SK-N-SH (cell line): ENCODE results near the gene ZDHHC14. TPM values are rescaled to one million over a fixed set of nuclear protein-coding genes. Genes with fewer than 3 reads are reported as not detected.

Experiments used
- CTCF ChIA-PET: fragments of 300-600, 350-600 bp; formaldehyde crosslinking; extraction: SDS; loops from one replicate; lab custom pipeline; 2021; lab: Yijun Ruan, JAX
- POLR2A ChIA-PET: fragments of 350-600 bp; sonication (Branson Sonifier 250); formaldehyde crosslinking; extraction: SDS; loops from one replicate; lab custom pipeline; 2020; ENCODE audit warnings: antibody characterized with exemption, inconsistent platforms; lab: Yijun Ruan, JAX
- DNase-seq: peaks from one replicate; pipeline ENCODE4 v3.0.0; 2012
- H2AFZ ChIP-seq: fragments of 200-600 bp; sonication (generic); 2 replicates; pipeline ENCODE4 v1.8.1; 2016; ENCODE audit warnings: antibody characterized with exemption, mild to moderate bottlenecking, low read depth
- H3F3A ChIP-seq: fragments of 200-600 bp; sonication (generic); replicated peaks from 2 replicates; pipeline ENCODE3; 2016; ENCODE audit warnings: antibody characterized with exemption, mild to moderate bottlenecking; ENCODE audit not compliant: insufficient read depth
- H3K27ac ChIP-seq, 2 experiments: fragments of 200-500 bp in 1 of 2; fragments of 200-600 bp in 1 of 2; sonication (Bioruptor generic) in 1 of 2; sonication (generic), shearing (Covaris generic) in 1 of 2; 2 replicates each; pipeline versions ENCODE4 v1.5.1 to v1.6.1; 2014 to 2016; ENCODE audit warnings: low read depth in 2 of 2, inconsistent platforms in 1 of 2, low read length in 1 of 2, mild to moderate bottlenecking in 1 of 2, mixed read lengths in 1 of 2
- H3K27me3 ChIP-seq: fragments of 200-600 bp; sonication (generic), shearing (Covaris generic); 2 replicates; pipeline ENCODE4 v1.6.1; 2016; ENCODE audit warnings: mixed run types; ENCODE audit not compliant: insufficient read depth
- H3K36me3 ChIP-seq, 2 experiments: fragments of 200-500 bp in 1 of 2; fragments of 200-600 bp in 1 of 2; sonication (Bioruptor generic) in 1 of 2; sonication (generic) in 1 of 2; replicated peaks in 1 of 2; 2 replicates each; pipeline versions ENCODE3 to v1.5.1; 2014 to 2016; ENCODE audit warnings: low read length in 1 of 2, mild to moderate bottlenecking in 1 of 2; ENCODE audit not compliant: insufficient read depth in 2 of 2, control insufficient read depth in 1 of 2
- H3K4me1 ChIP-seq, 2 experiments: fragments of 200-500 bp in 1 of 2; fragments of 200-600 bp in 1 of 2; sonication (Bioruptor generic) in 1 of 2; sonication (generic), shearing (Covaris generic) in 1 of 2; 2 replicates each; pipeline versions ENCODE4 v1.5.1 to v1.6.1; 2014 to 2016; ENCODE audit warnings: low read depth in 1 of 2, low read length in 1 of 2, mixed run types in 1 of 2; ENCODE audit not compliant: insufficient read depth in 2 of 2, control insufficient read depth in 1 of 2
- H3K4me2 ChIP-seq: fragments of 200-600 bp; sonication (generic), shearing (Covaris generic); 2 replicates; pipeline ENCODE4 v1.6.1; 2017; ENCODE audit warnings: mixed run types
- H3K4me3 ChIP-seq, 2 experiments: fragments of 200-500 bp in 1 of 2; fragments of 200-600 bp in 1 of 2; sonication (Bioruptor generic) in 1 of 2; sonication (generic), shearing (Covaris generic) in 1 of 2; 2 replicates each; pipeline versions ENCODE4 v1.5.1 to v1.8.1; 2014 to 2016; ENCODE audit warnings: low read depth in 2 of 2, inconsistent platforms in 1 of 2, low read length in 1 of 2, mild to moderate bottlenecking in 1 of 2, mixed read lengths in 1 of 2, moderate library complexity in 1 of 2
- H3K79me2 ChIP-seq: fragments of 200-600 bp; sonication (generic); 2 replicates; pipeline ENCODE4 v1.8.1; 2017; ENCODE audit warnings: mild to moderate bottlenecking; ENCODE audit not compliant: insufficient read depth
- H3K9ac ChIP-seq: fragments of 200-600 bp; sonication (generic); 2 replicates; pipeline ENCODE4 v1.6.1; 2017; ENCODE audit warnings: mixed run types
- H3K9me2 ChIP-seq: fragments of 200-600 bp; sonication (generic); 2 replicates; pipeline ENCODE4 v1.6.1; 2017; ENCODE audit warnings: mixed run types
- H3K9me3 ChIP-seq: fragments of 200-600 bp; sonication (generic); 2 replicates; pipeline ENCODE4 v1.6.1; 2017; ENCODE audit warnings: mixed run types, mild to moderate bottlenecking, moderate library complexity
- H4K20me1 ChIP-seq: fragments of 200-600 bp; sonication (generic); 2 replicates; pipeline ENCODE4 v1.6.1; 2017; ENCODE audit warnings: mild to moderate bottlenecking, mixed run types; ENCODE audit not compliant: insufficient read depth
- EZH2phosphoT487 ChIP-seq: fragments of 200-600 bp; sonication (generic); IDR thresholded peaks from 2 replicates; pipeline ENCODE4 v1.6.1; 2017; ENCODE audit warnings: low read depth, mixed run types, mild to moderate bottlenecking, antibody characterized with exemption, moderate library complexity, borderline replicate concordance
- FOSL2 ChIP-seq: IDR thresholded peaks from 2 replicates; pipeline ENCODE4 v1.4.0; 2012; ENCODE audit warnings: low read depth, mild to moderate bottlenecking, moderate library complexity, borderline replicate concordance
- FOXM1 ChIP-seq: IDR thresholded peaks from 2 replicates; pipeline ENCODE4 v1.4.0; 2012; ENCODE audit warnings: low read depth, mild to moderate bottlenecking
- GABPA ChIP-seq: IDR thresholded peaks from 2 replicates; pipeline ENCODE4 v1.4.0; 2012; ENCODE audit warnings: low read depth, mild to moderate bottlenecking
- GATA2 ChIP-seq: sonication (generic); formaldehyde crosslinking; IDR thresholded peaks from 2 replicates; pipeline ENCODE4 v1.5.0; 2020; ENCODE audit warnings: mild to moderate bottlenecking, missing genetic modification reagents
- MEF2A ChIP-seq: IDR thresholded peaks from 2 replicates; pipeline ENCODE4 v1.4.0; 2012; ENCODE audit warnings: low read depth, borderline replicate concordance
- NFIC ChIP-seq: IDR thresholded peaks from 2 replicates; pipeline ENCODE4 v1.4.0; 2012; ENCODE audit warnings: borderline replicate concordance
- NRF1 ChIP-seq: IDR thresholded peaks from 2 replicates; pipeline ENCODE4 v1.6.1; 2012; ENCODE audit warnings: low read depth, mild to moderate bottlenecking, low read length
- PBX3 ChIP-seq: IDR thresholded peaks from 2 replicates; pipeline ENCODE4; 2012
- RCOR1 ChIP-seq: fragments of 150-350 bp; IDR thresholded peaks from 2 replicates; pipeline ENCODE4 v1.6.1; 2017; ENCODE audit warnings: antibody characterized with exemption, low read length
- REST ChIP-seq: IDR thresholded peaks from 2 replicates; pipeline ENCODE4 v1.6.1; 2012; ENCODE audit warnings: mild to moderate bottlenecking, low read depth, low read length, moderate library complexity
- RXRA ChIP-seq: IDR thresholded peaks from 2 replicates; pipeline ENCODE4 v1.4.0; 2012; ENCODE audit warnings: low read depth, mild to moderate bottlenecking, borderline replicate concordance
- SIN3A ChIP-seq: IDR thresholded peaks from 2 replicates; pipeline ENCODE4 v1.6.1; 2012; ENCODE audit warnings: low read depth, mild to moderate bottlenecking, low read length, moderate library complexity, borderline replicate concordance
- SMC3 ChIP-seq: IDR thresholded peaks from 2 replicates; pipeline ENCODE4 v1.6.1; 2012; ENCODE audit warnings: low read depth, low read length, improper control_type of control experiment
- TAF1 ChIP-seq: IDR thresholded peaks from 2 replicates; pipeline ENCODE4 v1.6.1; 2012; ENCODE audit warnings: low read depth, mild to moderate bottlenecking, low read length, moderate library complexity, borderline replicate concordance
- TCF12 ChIP-seq: IDR thresholded peaks from 2 replicates; pipeline ENCODE4 v1.4.0; 2012
- TEAD4 ChIP-seq: IDR thresholded peaks from 2 replicates; pipeline ENCODE4 v1.4.0; 2012; ENCODE audit warnings: mild to moderate bottlenecking, borderline replicate concordance; ENCODE audit not compliant: insufficient read depth
- ZBTB33 ChIP-seq: IDR thresholded peaks from 2 replicates; pipeline ENCODE4 v1.4.0; 2012; ENCODE audit warnings: low read depth, borderline replicate concordance
- WGBS: methylation state at CpG from one replicate; pipeline ENCODE4 v1.1.6; 2017; ENCODE audit warnings: low lambda C conversion rate; 5-methylcytosine and 5-hydroxymethylcytosine counted together
- polyA plus RNA-seq, 3 experiments: library from polyadenylated mRNA; depleted of rRNA; stranded (reverse); fragments of >200 nt; gene quantifications; 2 replicates each; pipeline ENCODE4 v1.2.3, GENCODE V29; 2012

ZDHHC14 gene
- polyA plus RNA-seq, 1 of the 3 experiments (the other 2 are of a cell fraction): 5.4 TPM

GRCh38 chr6:157497579-157497978 is 116.6 kb downstream of the ZDHHC14 start:
- Histone ChIP-seq H4K20me1 (no peaks in the 10 kb centered on the region), H3F3A (no peaks in the 10 kb centered on the region), H3K4me3 (no peak overlapping the region), H3K27me3 (no peaks in the 10 kb centered on the region), H2AFZ (no peak overlapping the region), H3K79me2 (no peaks in the 10 kb centered on the region), H3K4me1 (no peaks in the 10 kb centered on the region), H3K9ac (no peak overlapping the region), H3K9me2 (no peaks in the 10 kb centered on the region), H3K36me3 (no peaks in the 10 kb centered on the region), H3K27ac (no peak overlapping the region), H3K4me2 (no peak overlapping the region), H3K9me3 (no peaks in the 10 kb centered on the region)
- TF ChIP-seq TEAD4 (no peak), NFIC (no peak), NRF1 (no peak), FOXM1 (no peak), SMC3 (no peak), GABPA (no peak), REST (no peak), TAF1 (no peak), FOSL2 (no peak), TCF12 (no peak), EZH2phosphoT487 (no peak)
- no peak for DNase-seq
- CTCF ChIA-PET: no interaction called here
- POLR2A ChIA-PET: no interaction called here
- WGBS: 83% methylated on average over 2 of the region's 2 CpGs

- ChIA-PET CTCF (interaction anchor here (0.6 kb wide), 1 partner anchor 73 kb away, joined by 3 read pairs; no protein-coding TSS in a partner anchor), POLR2A (no interaction called here)
- Histone ChIP-seq H3K27ac (no peak overlapping the region), H3K4me1 (no peaks in the 10 kb centered on the region), H3K9me3 (no peaks in the 10 kb centered on the region), H3K79me2 (no peaks in the 10 kb centered on the region), H3K4me2 (no peak overlapping the region), H3K9ac (no peak overlapping the region), H2AFZ (no peak overlapping the region), H4K20me1 (no peaks in the 10 kb centered on the region), H3K27me3 (no peaks in the 10 kb centered on the region), H3K4me3 (no peak overlapping the region), H3K9me2 (no peaks in the 10 kb centered on the region), H3F3A (no peaks in the 10 kb centered on the region), H3K36me3 (no peaks in the 10 kb centered on the region)
- no peak for DNase-seq
- WGBS: 82% methylated on average over 2 of the region's 2 CpGs
- TF ChIP-seq SIN3A (no peak), FOXM1 (no peak), RCOR1 (no peak), EZH2phosphoT487 (no peak), MEF2A (no peak), REST (no peak), GATA2 (CRISPR knock-in tag) (no peak), TEAD4 (no peak), RXRA (no peak), FOSL2 (no peak), SMC3 (no peak), PBX3 (no peak), ZBTB33 (no peak)
Observed at GRCh38 chr6:157498817-157499216, 117.8 kb downstream of the ZDHHC14 start.
